GM18951 (cell line): ENCODE measurements around the gene TGFA.

Experiments used
- POLR2A ChIP-seq: IDR thresholded peaks from 4 replicates; pipeline ENCODE4 v1.6.1; 2011; ENCODE audit warnings: mild to moderate bottlenecking; ENCODE audit not compliant: insufficient read length, insufficient read depth; ENCODE audit errors: extremely low read depth
- in situ Hi-C: fragments of 300-500 bp; cut with MboI; formaldehyde crosslinking; loops from one replicate; pipeline ENCODE4 v1.12.0; 2022; ENCODE audit warnings: low sequenced_read_pairs, mixed read lengths, inconsistent platforms; ENCODE audit not compliant: unreplicated experiment

Gene TGFA

DNA sequence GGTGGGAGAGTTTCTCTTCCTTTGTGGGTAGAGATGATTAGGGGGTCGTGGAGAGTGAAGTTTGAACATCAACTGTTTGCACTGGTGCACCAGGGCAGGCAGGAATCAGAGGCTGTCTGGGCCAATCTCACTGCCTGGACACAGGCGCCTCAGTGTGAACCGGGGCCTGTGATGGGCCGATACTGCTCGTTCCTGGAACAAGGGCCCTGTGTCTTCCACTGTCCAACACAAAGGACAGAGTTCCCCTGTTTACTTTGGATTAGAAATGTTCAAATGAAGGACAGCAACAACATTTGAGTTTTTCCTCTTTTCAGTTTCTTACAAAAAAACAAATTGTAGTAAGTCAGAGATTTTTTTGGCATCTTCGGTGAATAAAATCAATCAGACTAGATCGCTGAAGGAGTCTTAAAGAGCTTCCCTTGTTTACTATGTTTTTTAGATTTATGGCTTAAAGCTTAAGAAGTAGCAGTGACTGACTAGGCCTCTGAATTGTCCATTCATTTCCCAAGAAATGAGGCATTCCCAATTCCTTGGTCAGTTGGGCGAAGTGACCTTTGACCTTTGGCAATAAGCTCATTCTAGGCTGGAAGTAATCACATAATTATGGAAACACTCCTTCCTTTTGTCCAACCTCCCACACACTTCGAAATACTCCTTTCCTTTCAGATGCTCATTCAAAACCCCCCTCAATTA lies 11.6 kb upstream of the TGFA start:
- TF ChIP-seq POLR2A = no peak
- in situ Hi-C loops = no loop called here

DNA sequence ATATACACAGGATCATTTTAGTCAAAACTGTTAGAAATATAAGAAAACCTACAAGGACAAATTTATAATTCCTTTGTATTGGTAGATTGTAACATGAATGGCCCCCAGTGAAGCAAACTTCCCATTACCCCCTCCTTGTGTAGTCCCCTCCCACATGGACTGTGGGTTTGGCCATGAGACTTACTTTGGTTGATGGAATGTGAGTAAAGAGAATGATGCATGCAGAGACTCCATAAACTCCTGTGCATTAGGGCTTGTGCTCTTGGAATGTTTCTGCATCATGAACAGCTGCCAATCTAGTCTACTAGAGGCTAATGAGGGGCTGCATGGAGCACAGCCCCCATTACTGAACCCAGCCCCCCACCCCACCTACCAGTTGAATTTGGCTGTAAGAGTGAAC lies 8.3 kb upstream of the TGFA start:
- in situ Hi-C loops = no loop called here
- TF ChIP-seq POLR2A = no peak

DNA sequence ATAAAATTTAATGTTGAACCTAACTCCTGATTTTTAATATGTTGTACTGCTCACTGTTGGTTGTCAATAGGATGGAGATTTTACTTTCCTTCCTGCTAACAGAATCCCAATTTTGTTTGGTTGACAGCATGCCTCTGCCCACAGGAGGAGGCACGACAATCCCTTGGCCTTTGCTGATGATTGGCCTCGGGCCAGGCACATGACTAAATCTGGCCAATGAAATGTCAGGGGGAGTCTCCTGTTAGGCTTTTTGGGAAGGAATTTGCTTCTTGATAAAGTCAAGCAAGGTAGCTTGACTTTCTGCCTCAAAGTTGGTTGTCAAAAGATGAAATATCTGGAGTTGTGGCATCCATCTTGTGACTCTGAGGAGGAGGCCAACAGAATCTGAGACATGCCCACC lies 6.8 kb upstream of the TGFA start:
- in situ Hi-C loops = no loop called here
- no peak for TF ChIP-seq POLR2A

DNA sequence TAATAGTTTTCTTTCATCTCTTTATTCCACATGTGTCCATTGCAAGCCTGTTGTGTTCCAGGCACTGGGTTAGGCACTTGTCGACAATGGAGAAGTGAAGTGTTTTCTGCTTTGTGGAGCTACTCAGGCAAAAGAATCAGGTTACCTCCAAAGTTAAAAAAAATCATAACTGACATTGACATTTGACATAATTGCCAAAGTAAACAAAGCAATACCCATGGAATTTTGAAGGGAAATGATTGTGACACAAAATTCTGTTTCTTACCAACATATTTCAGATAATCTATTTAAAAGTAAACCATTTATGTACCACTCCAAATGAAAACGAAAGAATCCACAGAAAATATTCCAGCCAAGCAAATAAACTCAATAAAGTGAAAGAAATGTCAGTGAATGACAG lies 6.4 kb upstream of the TGFA start:
- in situ Hi-C loops = no loop called here
- TF ChIP-seq POLR2A = no peak

DNA sequence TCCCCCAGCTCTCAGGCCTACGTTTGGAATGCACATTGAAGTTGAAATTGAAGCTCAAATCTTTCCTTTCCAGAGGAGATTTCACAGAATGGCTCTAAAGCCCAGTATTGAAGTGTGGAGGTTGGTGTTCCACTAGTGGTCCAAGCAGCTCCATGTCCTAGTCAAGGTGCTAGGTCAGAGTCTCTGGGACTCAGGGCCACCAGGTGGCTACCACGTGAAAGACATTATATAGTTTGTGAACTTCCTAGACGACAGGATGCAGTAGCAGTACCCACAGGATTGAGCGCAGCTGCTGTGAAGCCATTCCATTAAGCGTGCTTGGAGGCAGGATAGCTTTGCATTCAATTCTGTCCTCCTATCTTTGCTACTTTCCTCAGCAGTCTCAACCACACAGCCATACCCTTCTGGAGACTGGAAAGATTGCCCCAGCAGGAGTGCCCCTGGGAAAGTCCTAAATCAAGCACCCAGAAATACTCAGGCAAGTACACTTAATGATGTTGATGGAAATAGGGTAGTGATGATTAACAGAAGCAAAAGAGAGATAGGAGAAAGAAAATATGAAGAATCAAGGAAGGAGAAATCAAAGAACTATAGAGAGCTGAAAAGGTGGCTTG lies 4.7 kb upstream of the TGFA start:
- no peak for TF ChIP-seq POLR2A

DNA sequence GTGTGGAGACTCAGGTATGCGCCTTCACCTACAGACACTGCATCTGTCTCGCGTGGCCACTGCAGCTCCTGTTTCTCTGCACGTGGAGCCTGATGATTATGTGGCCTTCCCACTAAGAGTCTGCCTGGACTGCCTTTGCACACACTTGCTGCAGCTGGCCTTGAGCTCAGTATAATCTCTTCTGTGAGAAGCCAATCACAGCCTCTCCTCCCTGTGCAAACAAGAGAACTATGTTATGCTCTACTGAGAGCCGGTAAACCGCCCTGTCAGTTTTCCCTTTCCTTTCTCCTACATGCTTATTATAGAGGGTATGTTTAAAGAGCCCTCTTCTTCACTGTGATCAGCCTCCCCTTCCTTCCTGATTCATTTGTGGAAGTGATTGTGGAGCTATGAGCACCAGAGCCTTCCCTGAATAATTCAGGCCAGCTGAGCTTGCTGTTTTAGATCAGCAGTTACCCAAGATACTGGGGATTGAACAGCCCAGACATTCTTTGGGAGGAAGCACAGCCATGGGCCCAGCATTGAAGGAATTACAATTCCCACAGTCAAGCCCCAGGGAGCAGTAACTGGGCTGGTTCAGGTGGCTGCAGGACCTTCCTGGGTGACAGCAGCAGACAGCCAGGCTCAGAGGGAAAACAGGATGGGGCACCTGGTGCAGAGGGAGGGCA lies 3.7 kb upstream of the TGFA start:
- TF ChIP-seq POLR2A = no peak
- in situ Hi-C loops = no loop called here

More for the DNA sequence above, 4.7 kb upstream of the TGFA start:
- in situ Hi-C loops = no loop called here

DNA sequence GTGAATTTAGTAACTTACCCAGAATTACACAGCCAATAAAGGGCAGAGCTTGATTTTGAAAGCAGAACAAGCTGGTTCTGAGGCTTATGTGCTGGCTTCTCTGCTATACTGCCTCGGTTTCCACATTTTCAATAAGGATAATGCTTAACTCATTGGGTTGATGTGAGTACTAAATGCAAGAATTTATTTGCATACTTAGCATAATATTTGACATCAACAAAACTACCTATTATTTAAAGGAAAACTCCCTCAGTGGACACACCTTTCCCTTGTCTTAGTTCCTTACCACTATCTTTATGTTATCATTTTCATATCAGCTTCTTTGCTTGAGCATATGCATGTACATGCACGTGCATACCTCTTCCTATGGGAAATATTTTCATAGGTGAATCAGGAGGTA lies 3.0 kb upstream of the TGFA start:
- no peak for TF ChIP-seq POLR2A
- in situ Hi-C loops = no loop called here

DNA sequence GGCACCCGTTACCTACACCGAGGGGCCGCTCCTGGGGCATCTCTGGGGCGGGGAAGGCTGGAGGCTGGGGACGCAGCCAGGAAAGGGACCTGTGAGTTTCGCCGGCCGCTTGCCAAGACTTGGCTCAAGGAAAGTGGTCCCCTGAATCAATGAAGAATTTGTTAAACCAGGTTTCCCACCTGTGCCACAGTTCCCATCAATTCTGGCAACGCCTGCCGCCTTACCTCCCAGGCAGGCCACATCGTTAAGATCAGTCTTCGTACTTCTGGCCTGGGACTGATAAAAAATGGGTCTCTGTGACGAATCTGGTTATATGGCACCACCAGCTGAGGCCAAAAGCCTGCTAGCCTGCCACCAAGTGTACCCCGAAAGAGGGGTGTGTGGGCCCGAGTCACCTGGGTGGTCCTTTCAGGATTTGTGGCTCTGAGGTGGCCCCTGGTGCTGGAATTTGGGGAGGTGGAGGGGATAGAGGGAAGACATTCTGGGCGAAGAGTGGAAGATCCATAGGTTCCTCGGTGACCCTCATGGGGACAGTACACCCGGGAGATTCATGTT lies 789 bp upstream of the TGFA start:
- in situ Hi-C loops = no loop called here
- TF ChIP-seq POLR2A = no peak

DNA sequence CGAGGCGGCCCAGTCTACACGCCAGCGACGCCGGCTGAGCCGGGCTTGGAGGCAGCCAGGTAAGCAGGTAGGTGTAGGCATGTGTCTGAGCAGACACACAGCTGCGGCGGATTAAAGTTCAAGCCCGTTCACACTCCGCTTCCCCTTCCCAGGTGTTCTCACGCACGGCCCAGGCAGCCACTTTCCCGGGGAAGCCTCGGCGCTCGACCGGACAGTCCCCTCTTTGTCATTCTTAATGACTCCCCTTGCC lies 367 bp downstream of the TGFA start:
- in situ Hi-C loops = no loop called here
- no peak for TF ChIP-seq POLR2A

DNA sequence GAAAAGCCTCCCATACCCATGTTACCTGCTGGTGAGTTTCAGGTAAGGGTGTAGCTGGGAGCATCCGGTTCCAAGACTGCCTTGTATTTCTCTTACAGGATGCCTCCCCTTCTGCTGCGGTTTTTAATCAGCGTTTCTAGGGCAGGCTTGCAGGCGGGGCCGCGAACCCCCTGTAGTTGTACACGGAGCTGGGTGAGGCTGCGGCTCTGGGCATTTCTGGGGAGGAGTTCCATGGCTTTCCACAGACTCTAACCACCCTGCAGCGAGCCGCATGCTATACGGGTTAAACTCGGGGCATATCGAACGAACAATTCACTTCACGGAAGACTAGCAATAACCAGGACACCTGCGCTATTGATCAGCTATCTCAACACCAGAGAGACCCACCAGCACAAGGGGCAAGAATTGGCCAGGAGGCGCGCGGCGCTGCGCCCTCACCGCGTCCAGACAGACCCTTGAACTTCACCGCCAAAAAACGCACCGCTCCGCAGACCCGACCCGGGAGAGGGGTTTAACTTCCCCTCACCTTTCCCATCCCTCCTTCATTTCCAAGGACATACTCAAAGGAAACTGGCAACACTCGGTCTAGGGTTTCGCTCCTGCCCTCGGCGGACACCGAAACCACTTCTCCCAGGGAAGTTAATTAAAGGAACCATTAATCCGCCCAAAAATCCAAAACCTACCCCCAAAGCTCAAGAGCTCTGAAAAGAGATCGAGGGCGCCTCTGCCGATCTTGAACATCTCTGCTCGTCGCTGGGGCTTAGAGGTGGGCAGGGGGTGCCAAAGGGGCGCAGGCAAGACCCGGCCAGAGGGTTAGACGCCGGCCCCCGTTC lies 909 bp downstream of the TGFA start:
- in situ Hi-C loops = no loop called here
- TF ChIP-seq POLR2A = no peak

DNA sequence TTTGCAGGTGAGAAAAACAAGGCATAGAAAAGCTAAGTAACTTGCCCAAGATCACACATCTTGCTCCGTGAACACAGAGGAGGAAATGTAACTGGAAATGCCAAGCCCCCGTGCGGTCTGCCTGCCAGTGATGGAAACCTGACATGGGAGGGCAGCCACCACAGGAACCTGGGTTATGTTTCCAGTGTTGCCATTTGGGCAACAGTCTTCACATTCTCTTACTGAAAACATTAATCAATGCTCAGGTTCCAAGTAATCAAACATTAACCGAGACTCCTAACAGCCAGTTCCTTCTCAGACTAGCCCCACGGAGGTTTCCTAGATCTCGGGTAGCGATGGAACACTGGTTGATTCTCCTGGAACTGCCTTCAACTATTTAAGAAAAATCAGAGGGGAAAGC lies 2.5 kb downstream of the TGFA start:
- no peak for TF ChIP-seq POLR2A
- in situ Hi-C loops = no loop called here

DNA sequence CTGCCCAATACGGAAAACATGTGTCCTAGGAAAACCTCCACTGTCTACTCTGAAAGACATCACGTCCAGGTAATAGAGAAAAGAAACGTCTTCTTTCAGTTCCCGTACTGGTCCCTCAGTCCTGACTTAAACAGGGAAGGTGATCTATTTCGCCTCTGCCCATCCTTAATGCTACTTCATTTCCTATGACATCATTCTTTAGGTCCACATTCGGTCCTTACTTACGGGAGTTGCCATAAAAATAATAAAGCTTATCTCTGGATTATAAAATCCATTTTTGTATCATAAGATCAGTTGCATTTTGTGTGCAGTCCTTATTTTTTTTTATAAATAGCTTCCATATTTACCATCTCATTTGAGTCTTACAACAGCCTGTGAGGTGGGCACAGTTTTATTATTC lies 3.7 kb downstream of the TGFA start:
- in situ Hi-C loops = no loop called here
- no peak for TF ChIP-seq POLR2A

DNA sequence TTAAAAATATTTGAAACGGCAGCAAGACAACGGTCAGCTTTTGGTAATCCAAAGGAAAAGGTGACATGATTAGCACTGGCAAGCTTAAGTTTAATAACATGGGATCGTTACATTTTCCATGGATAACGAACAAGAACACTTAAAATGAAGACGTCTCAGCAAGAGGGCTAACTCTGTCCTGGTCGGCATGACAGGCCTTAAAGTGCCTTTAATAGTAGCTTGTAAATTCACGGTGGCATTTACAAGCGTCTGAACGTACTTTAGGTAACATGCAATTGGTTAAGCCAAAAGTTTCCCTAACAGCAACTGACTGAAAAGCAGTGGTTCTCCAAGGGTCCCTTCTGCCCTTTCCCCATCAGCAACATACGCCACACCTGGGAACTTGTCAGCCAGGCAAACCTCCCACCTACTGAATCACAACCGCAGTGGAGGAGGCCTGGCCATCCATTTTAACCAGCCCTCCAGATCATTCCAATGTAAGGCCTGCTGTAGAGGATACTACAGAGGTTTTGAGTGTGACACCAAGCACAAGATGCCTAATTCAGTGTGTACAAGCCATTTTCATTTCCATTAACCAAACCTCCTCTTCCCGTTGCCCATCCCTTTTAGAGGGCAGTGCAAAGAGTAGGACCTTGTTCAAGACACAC lies 4.4 kb downstream of the TGFA start:
- in situ Hi-C loops = no loop called here
- TF ChIP-seq POLR2A = no peak
